Osteocyte (in vitro differentiated cells): Measurements from ENCODE around the gene HS3ST6. TPM values are rescaled to one million over a fixed set of nuclear protein-coding genes. Genes with fewer than 3 reads are reported as not detected.

ENCODE experiments used
- DNase-seq: peaks from one replicate; pipeline ENCODE4 v3.0.0; 2021; ENCODE audit warnings: mixed read lengths; ENCODE audit not compliant: unreplicated experiment; ENCODE audit errors: extremely low spot score
- H3K27ac Mint-ChIP-seq: one replicate; pipeline ENCODE4 v1.8.0; 2021; ENCODE audit warnings: mild to moderate bottlenecking, mixed read lengths; ENCODE audit not compliant: unreplicated experiment
- H3K27me3 Mint-ChIP-seq: one replicate; pipeline ENCODE4 v1.8.0; 2021; ENCODE audit warnings: mixed read lengths; ENCODE audit not compliant: unreplicated experiment
- H3K36me3 Mint-ChIP-seq: one replicate; pipeline ENCODE4 v1.8.0; 2021; ENCODE audit warnings: mixed read lengths; ENCODE audit not compliant: unreplicated experiment
- H3K4me1 Mint-ChIP-seq: one replicate; pipeline ENCODE4 v1.8.0; 2021; ENCODE audit warnings: mixed read lengths; ENCODE audit not compliant: unreplicated experiment
- H3K4me3 Mint-ChIP-seq: one replicate; pipeline ENCODE4 v1.8.0; 2021; ENCODE audit warnings: mild to moderate bottlenecking, moderate library complexity, mixed read lengths; ENCODE audit not compliant: unreplicated experiment
- H3K9me3 Mint-ChIP-seq: one replicate; pipeline ENCODE4 v1.8.0; 2021; ENCODE audit warnings: mixed read lengths; ENCODE audit not compliant: unreplicated experiment
- CTCF ChIP-seq: fragments of 200-600 bp; sonication (generic); IDR thresholded peaks from 2 replicates; pipeline ENCODE4 v1.5.0; 2021; ENCODE audit warnings: antibody characterized with exemption, mild to moderate bottlenecking, moderate library complexity
- total RNA-seq: library from RNA; stranded (reverse); gene quantifications from 2 replicates; pipeline ENCODE4 v1.2.1, GENCODE V29; 2021

HS3ST6 gene
- total RNA-seq, 1 donor from 2014 or later = not detected

GRCh38 chr16:1915732-1916639 lies 2.2 kb downstream of the HS3ST6 start:
- DNase-seq = no peak
- no peaks in the 10 kb centered on the region for H3K9me3 Mint-ChIP-seq
- H3K27me3 Mint-ChIP-seq = peaks cover 36% of the 10 kb centered on the region
- peaks cover 5% of the 10 kb centered on the region for H3K4me1 Mint-ChIP-seq
- no peaks in the 10 kb centered on the region for H3K36me3 Mint-ChIP-seq
- H3K27ac Mint-ChIP-seq = no peak overlapping the region
- H3K4me3 Mint-ChIP-seq = no peak overlapping the region
- TF ChIP-seq CTCF = no peak

- H3K4me3 Mint-ChIP-seq = no peak overlapping the region
- peaks cover 2% of the 10 kb centered on the region for H3K4me1 Mint-ChIP-seq
- TF ChIP-seq CTCF = no peak
- peaks cover 28% of the 10 kb centered on the region for H3K27me3 Mint-ChIP-seq
- no peaks in the 10 kb centered on the region for H3K36me3 Mint-ChIP-seq
- H3K27ac Mint-ChIP-seq = no peak overlapping the region
- H3K9me3 Mint-ChIP-seq = no peaks in the 10 kb centered on the region
- no peak for DNase-seq
Measured at GRCh38 chr16:1914988-1915387, 3.2 kb downstream of the HS3ST6 start.

DNA sequence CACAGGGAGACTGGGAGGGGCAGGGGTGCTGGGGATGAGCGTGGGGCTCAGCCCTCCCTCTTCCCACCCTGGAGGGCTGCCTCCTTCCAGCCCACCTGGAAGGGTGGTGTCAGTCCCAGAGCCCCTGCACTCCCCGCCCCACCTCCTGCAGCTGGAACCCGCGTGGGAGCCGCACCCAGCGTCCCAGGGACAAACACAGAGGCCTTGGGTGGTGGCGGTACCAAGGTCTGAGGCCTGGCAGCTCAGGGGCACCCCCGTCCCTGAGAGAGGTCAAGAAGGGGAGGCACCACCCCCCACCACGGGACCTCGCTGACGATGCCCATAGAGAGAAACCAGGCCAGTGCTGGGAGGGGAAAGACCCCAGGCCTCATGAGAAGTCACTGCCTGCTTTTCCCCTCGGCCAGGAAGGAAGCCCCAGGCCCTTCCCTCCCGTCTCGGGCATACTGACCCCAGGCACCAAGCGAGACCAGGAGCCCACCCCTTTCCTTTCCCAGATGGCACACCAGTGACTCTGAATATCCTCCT lies 4.1 kb downstream of the HS3ST6 start:
- Mint-ChIP-seq H3K4me1 (peaks cover 9% of the 10 kb centered on the region), H3K27ac (no peak overlapping the region), H3K27me3 (peaks cover 28% of the 10 kb centered on the region), H3K36me3 (no peaks in the 10 kb centered on the region), H3K9me3 (no peaks in the 10 kb centered on the region), H3K4me3 (no peak overlapping the region)
- TF ChIP-seq CTCF = no peak
- DNase-seq = no peak

GRCh38 chr16:1913327-1914083 lies 4.7 kb downstream of the HS3ST6 start:
- peaks cover 23% of the 10 kb centered on the region for H3K27me3 Mint-ChIP-seq
- no peaks in the 10 kb centered on the region for H3K9me3 Mint-ChIP-seq
- peaks cover 12% of the 10 kb centered on the region for H3K4me1 Mint-ChIP-seq
- H3K36me3 Mint-ChIP-seq = no peaks in the 10 kb centered on the region
- no peak overlapping the region for H3K27ac Mint-ChIP-seq
- no peak overlapping the region for H3K4me3 Mint-ChIP-seq
- no peak for TF ChIP-seq CTCF
- DNase-seq = no peak

- no peak for DNase-seq
- Mint-ChIP-seq H3K4me1 (peaks cover 12% of the 10 kb centered on the region), H3K27ac (no peak overlapping the region), H3K4me3 (no peak overlapping the region), H3K36me3 (no peaks in the 10 kb centered on the region), H3K9me3 (no peaks in the 10 kb centered on the region), H3K27me3 (peaks cover 23% of the 10 kb centered on the region)
- TF ChIP-seq CTCF = no peak
Measured at GRCh38 chr16:1912215-1912543, 6.0 kb downstream of the HS3ST6 start.
